ENCODE measurements around the gene FHIP2A.
"Not testable (repeated sequence)": the region's sequence is repeated elsewhere in the genome, so short reads cannot be mapped to it uniquely, and the experiment has no call there.

Gene FHIP2A

GRCh38 chr10:114819322-114819721 is 2.3 kb upstream of the FHIP2A start:
- DNase-seq (ENCODE audit: low read depth), result no peak

- no peak for DNase-seq (ENCODE audit: low read depth)
Observed at GRCh38 chr10:114821915-114822443, 399 bp downstream of the FHIP2A start.

GRCh38 chr10:114822444-114823076 is 980 bp downstream of the FHIP2A start:
- no peak for DNase-seq (ENCODE audit: low read depth)

GRCh38 chr10:114823077-114823463 is 1.5 kb downstream of the FHIP2A start:
- DNase-seq (ENCODE audit: low read depth), result no peak

GRCh38 chr10:114824391-114824790 is 2.8 kb downstream of the FHIP2A start:
- no peak for DNase-seq (ENCODE audit: low read depth)

GRCh38 chr10:114825513-114826253 is 4.1 kb downstream of the FHIP2A start:
- DNase-seq (ENCODE audit: low read depth), result peak; percentile 92

GRCh38 chr10:114829160-114829909 is 7.8 kb downstream of the FHIP2A start:
- DNase-seq (ENCODE audit: low read depth), result no peak

- no peak for DNase-seq (ENCODE audit: low read depth)
Observed at GRCh38 chr10:114831186-114831867, 9.7 kb downstream of the FHIP2A start.

- no peak for DNase-seq (ENCODE audit: low read depth)
Observed at GRCh38 chr10:114837690-114838089, 16.1 kb downstream of the FHIP2A start.

GRCh38 chr10:114839901-114840300 is 18.3 kb downstream of the FHIP2A start:
- DNase-seq (ENCODE audit: low read depth), result no peak

- no peak for DNase-seq (ENCODE audit: low read depth)
Observed at GRCh38 chr10:114845978-114846693, 24.6 kb downstream of the FHIP2A start.

- not testable (repeated sequence) for DNase-seq (ENCODE audit: low read depth)
Observed at GRCh38 chr10:114847517-114847916, 25.9 kb downstream of the FHIP2A start.

- DNase-seq (ENCODE audit: low read depth), result no peak
Observed at GRCh38 chr10:114849674-114850073, 28.1 kb downstream of the FHIP2A start.

GRCh38 chr10:114850126-114850525 is 28.5 kb downstream of the FHIP2A start:
- DNase-seq (ENCODE audit: low read depth), result no peak

GRCh38 chr10:114851336-114851735 is 29.8 kb downstream of the FHIP2A start:
- DNase-seq (ENCODE audit: low read depth), result no peak

GRCh38 chr10:114852197-114852596 is 30.6 kb downstream of the FHIP2A start:
- no peak for DNase-seq (ENCODE audit: low read depth)

- no peak for DNase-seq (ENCODE audit: low read depth)
Observed at GRCh38 chr10:114854906-114855305, 33.3 kb downstream of the FHIP2A start.

GRCh38 chr10:114855776-114856543 is 34.4 kb downstream of the FHIP2A start:
- no peak for DNase-seq (ENCODE audit: low read depth)

GRCh38 chr10:114856544-114857287 is 35.1 kb downstream of the FHIP2A start:
- peak; percentile 81 for DNase-seq (ENCODE audit: low read depth)

- DNase-seq (ENCODE audit: low read depth), result not testable (repeated sequence)
Observed at GRCh38 chr10:114857288-114857565, 35.6 kb downstream of the FHIP2A start.

All from non-pigmented ciliary epithelial cell (primary cell).